GM19328 (cell line): ENCODE results near the gene FAM221B.

ENCODE experiments used
- ATAC-seq: cut with Tn5 transposase; IDR thresholded peaks from one replicate; pipeline ENCODE4 v1.9.1; 2021; ENCODE audit warnings: mild to moderate bottlenecking, moderate library complexity; ENCODE audit not compliant: unreplicated experiment

Gene FAM221B

DNA sequence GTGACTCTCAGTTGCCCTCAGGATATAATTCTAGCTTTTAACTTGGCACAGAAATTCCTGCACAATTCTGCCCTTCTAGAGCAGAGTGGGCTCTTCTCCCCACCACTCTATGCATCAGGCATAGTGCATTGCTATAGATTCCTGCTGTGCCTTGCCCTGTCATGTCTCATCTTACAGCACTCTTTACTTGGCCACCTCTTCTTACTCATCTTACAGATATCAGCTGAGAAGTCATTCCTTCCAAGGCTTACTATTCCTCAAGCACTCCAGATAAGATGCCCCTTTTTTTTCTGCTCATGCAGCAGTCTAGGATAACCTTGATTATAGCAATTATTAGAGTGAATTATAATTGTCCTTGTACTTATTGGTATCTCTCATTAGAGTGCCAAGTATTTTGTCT lies 5.6 kb downstream of the FAM221B start:
- ATAC-seq, result no peak

DNA sequence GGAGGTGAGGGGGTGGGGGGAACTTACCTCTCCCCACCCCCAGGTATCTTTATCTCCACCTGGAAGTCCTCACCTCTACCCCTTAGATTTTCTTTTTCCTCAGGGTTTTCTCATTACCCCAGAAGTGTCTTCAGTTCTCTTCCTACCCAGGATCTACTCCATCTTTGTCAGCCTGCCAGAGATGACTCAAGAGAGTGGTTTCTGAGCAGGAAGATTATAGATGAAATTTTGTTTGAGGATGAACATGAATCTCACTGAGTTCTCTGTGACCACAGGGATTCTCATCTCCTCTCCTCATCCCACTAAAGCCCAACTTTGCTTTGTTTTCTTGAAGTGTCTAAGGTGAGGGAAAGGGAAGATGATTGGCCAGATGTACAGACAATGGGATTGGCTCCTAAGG lies 8.5 kb downstream of the FAM221B start:
- ATAC-seq, result no peak

DNA sequence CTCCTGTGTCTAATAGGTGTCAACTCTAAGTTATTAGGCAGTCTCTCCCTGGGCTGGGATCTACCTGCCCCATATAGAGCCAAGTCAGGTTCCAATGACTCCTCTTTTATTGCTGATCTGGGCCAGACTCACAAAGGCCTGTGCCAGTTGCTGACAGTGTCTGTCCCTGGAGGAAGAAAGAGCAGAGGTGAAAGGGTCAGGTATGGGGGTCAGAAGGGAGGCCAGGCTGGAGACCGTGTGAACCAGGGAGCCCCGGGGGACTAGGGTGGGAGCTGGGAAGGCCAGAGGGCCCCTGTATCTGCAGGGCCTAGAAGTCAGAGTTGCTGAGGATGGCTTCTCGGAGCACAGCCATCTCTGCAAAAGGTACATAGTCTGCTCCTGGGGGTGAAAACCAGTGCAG lies 10.2 kb downstream of the FAM221B start:
- no peak for ATAC-seq

DNA sequence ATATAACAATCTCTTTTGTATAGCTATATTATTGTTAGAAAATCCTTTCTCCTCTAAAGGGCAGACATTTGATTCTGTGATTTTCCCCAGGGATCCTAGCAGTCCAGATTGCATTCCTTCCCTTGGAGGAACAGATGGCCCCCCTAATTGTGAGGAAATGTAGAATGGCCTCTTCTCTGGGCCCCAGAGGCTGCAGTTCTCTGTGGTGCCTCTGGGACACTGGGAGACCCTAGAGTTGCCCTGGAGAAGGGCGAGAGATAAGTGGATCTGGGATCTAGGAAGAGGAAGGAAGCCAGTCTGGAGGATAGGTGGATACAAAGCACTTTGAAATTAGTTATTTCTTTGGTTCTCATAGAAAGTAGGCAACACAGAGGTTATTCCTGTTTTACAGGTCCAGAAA lies 11.8 kb downstream of the FAM221B start:
- no peak for ATAC-seq

DNA sequence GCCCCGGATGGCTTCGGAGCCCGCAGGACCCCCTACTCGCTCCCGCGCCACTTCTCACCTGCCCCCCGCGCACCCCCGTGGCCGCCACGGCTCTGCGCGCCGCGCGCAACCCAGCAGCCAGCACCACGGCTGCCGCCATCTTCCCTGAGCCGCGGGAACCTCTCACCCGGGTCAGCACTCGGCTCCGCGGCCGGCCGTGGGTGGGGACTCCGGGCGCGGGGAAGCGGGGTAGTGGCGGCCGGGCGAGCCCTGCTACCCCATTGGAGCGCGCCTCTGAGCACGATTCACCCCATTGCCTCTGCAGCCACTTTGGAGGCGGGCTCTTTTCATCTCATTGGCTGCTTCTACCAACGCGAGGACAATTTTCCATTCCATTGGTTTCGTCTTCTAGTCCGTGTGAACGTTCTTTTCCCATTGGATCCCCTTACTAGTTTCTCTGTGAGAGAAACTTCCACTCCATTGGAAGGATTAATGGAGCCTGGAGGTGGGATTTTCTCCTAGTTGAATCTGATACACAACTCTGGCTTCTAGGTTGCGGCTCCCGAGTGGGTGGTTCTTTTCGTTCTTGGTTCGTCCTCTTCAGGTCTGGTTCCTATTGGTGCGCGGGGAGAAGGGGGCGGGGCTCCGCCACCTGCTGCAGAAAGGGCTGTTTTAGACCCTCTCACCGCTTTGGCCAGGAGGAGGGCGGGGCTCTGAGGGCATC lies 13.5 kb downstream of the FAM221B start, which contains the start of gene HINT2:
TSS of gene HINT2 (minus strand) at position 202 of the 703 bp plus-strand sequence. CDS start at position 139, 63 bp downstream.
- peak; percentile 74 for ATAC-seq

DNA sequence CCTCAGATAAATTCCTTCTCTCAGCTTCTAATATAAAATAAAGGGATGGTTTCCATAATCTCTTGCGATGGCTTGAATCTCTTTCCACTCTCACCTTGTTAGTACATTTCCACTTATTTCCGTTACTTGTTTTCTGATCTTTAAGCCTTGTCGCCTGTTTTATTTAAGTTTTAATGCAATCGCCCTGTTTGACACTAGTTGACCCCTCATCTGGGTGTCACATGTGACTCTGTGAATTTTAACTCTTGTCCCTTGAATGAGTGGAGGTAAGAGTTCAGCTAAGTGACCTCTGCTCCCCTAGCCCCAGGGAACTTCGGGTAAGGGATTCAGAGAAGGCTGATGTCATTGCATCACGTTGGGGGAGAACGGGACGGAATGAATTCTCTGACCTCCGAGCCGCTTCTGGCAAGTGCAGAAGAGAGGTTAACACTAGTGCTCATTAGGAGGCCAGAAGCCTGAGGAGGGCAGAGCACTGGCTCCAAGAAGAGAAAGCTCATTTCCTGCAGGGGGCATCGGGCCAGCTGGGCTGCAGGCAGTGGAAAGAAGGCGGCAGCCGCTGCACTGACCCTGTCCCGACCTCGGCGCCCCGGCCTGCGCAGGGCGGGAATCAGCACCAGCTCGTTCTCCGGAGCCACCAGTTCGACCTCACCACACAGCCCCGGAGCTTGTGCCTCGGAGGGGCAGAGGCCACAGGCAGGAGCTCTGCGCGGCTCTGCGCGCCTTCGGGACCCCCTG lies 14.3 kb downstream of the FAM221B start:
- ATAC-seq, result peak; percentile 3

DNA sequence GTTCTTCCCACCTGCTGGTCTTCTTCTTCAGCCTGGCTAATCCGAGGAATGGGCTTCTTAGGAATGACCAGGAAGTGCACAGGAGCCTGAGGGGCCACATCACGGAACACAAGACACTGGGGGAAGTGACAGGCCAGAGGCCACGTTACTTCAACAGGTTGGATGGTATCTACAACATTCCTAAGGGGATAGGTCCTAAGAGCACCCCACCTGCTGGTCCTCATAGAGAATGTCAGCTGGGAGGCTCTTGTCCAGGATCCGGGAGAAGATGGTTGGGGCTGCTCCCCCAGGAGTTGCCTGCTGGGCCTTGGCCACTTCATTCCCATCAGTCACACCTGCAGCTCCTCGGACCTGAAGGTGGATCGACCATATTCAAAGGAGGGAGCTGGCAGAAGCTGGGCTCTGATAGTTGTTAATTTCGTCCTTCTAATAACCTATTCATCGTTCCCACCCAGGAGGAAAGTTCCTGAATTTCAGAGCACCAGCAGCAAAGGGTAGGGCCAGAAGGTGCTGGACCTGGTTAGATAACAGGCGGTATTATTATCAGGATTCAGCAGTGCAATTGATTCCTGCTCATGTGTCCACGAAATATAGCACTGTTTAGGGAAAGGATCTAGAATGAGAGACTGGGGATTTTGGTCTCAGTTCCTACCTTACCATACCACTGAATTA lies 15.0 kb downstream of the FAM221B start:
- ATAC-seq, result no peak

DNA sequence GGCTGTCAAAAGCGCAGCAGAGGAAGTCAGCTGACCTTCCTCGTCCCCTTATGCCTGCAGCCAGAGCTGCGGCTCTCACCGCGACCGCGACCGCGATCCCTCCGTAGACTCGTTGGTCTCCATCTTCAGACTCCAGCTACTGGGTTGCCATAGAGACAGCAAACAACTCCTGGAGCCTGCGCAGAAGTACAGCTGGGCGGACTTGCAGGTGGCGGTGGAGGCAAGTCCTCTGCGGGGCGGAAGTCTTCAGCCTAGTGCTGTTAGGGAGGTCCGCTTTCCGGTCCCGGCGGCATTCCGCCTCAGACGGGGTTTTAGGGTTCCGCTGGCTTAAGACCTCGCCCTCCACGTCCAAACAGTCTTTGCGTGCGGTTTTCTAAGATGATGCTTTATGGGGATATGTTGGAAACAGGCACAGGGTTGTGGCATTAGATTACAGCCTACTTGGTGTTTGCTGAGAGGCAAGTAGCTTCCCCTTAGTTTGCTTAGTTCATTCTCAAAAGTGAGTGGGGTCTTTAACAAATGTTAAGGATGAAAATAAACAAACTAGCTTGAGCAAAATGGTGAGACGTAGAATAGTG lies 16.4 kb downstream of the FAM221B start, which contains the start of gene SPAG8:
TSS of gene SPAG8 (minus strand) at position 238 of the 578 bp plus-strand sequence. CDS start at position 123, 115 bp downstream.
- peak; percentile 49 for ATAC-seq

DNA sequence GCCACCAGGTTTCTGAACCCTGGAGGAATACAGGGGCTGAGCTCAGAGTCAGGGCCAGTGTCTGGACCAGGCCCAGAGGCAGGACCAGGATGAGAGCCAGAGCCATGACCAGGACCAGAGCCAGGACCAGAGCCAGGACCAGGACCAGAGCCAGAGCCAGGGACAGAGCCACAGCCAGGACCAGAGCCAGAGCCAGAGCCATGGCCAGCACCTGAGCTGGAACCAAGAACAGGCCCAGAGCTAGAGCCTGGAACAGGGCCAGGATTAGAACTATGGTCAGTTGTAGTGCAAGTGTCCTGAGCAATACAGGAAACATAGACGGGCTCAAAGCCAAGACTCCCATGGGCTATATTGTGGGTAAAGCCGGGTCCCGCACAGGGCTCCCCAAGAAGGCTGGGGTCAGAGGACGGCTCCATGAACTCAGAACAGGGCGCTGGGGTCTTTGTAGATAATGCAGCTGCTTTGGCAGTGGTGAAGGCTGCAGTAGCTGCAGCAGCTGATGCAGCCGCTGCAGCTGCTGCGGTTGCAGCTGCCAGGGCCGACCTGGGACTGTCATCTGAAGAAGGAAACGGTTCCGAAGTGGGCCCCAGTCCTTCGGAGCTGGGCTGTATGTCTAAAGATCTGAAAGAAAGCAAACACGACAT lies 17.0 kb downstream of the FAM221B start:
- ATAC-seq, result no peak

DNA sequence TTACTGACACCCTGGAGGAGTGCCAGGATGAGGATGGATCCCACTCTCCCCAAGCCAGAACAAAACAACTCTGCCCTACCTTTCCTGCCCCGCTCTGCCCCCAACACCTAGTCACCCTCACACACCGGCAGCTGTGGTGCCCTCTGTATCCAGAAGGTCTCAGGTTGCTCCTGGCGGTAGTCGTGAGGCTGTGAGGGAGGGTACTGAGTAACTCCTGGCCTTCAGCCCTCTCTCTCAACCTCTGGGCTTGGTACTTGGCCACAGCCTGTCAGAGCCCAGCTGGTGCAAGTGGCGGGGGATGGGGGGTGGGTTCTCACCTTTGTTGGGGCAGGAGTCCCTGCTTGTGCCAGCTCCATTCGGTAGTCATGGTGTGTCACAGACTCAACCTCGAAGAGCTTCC lies 18.4 kb downstream of the FAM221B start:
- no peak for ATAC-seq

DNA sequence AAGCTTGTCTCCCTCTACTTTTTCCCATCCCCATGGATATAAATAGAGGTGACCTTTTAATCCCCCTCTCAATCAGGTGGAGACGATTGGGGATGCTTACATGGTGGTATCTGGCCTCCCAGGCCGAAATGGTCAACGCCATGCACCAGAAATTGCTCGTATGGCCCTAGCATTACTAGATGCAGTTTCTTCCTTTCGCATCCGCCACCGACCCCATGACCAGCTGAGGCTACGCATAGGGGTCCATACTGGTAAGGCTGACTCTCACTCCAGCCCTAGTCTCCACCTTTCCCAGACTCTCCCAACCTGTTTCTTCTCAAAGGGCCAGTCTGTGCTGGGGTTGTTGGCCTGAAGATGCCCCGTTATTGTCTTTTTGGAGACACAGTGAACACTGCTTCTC lies 20.1 kb downstream of the FAM221B start:
- no peak for ATAC-seq

DNA sequence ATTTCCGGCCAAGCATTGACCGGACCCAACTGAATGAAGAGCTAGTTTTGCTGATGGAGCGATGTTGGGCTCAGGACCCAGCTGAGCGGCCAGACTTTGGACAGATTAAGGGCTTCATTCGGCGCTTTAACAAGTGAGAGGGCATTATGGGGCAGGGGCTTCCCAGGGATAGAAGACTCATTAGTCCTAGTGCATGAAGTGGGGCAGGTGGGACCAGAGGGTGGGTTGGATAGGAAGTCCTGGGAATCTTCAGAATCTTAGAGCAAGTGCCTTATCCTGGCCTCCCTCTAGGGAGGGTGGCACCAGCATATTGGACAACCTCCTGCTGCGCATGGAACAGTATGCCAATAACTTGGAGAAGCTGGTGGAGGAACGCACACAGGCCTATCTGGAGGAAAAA lies 22.4 kb downstream of the FAM221B start:
- ATAC-seq, result no peak

DNA sequence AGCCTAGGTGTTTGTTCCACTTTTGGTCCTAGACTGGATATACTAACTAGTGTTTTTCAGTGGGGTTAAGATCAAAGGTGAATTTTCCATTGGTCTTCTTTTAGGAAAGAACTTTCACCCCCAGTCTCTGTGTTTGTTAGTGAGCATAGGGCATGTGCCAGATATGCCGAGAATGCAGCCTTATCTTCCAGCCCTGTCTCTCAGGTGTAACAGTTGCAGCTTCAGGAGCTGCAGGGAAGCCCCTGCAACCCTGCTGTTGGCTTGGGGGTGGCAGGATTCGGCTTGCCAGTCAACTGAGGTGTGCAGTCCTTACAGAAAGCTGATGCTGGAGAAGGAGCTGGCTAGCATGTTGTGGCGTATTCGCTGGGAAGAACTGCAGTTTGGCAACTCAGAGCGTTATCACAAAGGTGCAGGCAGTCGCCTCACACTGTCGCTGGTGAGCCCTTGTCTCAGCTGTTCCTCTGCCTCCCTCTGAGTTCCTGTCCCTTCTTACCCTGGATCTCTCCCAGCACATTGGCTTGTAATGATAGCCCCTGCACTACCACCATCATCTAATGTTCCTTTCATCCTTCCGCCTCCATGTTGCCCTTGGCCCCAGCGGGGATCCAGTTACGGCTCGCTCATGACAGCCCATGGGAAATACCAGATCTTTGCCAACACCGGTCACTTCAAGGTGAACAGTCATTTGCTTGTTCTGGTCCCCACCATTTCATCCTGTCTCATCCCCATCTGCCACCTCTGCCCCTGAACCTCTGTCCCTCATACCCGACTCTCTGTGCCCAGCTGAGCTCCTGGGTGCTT lies 27.0 kb downstream of the FAM221B start:
- no peak for ATAC-seq

DNA sequence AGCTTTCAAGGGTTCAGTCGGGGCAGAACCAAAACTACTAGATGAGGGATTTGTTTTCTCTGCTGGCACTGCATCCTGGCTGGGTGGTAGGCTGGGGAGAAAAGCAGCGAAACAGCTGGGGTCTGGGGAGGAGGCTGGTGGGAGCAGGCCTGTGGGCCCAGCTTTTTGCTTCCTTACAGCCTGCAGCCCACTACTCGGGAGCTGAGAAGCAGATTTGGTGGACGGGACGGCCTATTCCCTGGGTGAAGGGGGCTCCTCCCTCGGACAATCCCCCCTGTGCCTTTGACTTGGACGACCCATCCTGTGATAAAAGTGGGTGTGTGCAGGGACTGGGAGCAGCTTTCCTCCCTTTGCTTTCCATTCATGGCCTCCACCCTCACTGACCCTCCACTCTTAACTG lies 28.0 kb downstream of the FAM221B start:
- no peak for ATAC-seq

DNA sequence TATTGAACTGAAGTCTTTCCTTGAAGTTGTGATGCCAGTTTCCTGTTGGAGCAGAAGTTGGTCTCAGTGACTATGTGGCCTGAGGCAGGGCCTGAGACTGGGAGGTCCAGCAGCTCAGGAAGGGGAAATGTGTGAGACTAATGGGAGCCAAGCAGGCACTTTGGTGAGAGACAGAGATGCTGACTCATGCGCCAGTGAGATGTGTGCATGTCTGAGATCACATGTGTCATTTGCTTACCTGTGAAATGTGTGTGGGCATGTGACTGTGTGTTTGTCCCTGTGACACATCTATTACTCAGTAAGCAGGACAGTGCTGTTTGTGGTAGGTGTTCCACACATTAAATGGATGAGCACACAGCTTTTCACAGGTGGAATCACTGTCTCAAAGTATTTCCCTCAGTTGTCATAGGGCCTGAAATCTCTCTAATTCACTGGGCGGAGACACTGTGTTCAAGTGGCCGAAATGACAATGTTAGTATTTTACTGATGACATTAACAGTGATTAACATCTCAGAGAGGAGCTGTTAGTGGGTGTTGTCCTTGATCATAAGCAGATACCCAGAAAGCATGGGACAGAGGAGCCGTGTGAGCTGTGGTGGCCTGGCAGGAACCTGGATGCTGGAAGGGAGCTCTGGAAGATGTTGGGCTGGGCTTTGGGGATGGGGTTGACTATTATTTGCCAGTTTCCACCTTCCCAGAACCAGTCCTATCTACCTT lies 29.7 kb downstream of the FAM221B start:
- ATAC-seq, result no peak

DNA sequence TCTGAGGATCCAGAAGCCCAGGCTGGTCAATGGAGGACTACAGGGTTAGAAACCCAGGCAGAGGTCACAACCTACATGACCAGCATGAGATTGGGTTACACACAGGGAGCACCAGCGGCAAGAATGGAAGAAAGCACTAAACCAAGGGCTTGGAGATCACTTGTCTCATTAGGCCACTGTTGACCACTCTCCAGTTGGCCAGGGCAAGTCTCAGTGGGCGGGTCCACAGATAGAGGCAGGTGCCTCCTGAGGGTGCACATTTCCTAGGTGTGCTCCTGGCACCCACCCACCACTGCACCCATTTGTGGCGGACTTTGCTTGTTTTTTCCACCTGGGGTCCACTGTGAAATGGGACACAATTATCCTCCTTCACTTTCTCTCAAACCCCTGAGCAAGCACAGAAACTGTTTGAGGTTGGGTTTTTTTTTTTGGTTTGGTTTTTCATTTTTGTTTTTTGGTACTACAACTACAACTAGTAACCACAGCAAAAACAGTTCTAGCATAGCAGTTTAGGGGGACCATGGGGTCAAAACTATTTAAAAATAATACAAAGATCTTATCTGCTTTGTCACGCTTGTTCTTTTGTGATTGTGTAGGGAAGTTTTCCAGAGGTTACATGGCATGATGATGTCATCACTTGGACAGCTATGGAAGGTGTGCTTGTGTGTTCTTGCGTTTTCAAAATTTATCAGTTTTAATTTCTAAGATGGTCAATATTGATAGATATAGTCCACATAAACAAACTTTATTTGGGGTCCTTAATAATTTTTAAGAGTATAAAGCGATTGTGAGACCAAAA lies 31.0 kb downstream of the FAM221B start:
- no peak for ATAC-seq

DNA sequence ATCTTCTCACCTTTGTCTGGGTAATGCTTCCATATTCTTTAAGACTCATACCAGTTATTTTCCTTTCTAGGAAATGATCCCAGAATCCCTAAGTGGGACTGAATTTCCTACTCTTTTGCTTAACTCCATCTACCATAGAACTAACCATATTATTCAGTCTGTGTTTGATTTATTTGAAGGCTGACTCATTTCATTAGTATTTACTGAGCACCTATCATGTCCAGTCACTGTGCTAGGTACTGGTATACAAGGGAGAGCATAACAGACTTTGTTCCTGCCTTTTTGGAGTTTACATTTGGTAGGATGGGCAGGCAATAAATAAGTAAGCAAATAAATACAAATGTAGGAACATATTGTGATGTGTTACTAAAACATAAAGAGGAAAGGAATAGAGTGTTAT lies 32.8 kb downstream of the FAM221B start:
- ATAC-seq, result no peak

DNA sequence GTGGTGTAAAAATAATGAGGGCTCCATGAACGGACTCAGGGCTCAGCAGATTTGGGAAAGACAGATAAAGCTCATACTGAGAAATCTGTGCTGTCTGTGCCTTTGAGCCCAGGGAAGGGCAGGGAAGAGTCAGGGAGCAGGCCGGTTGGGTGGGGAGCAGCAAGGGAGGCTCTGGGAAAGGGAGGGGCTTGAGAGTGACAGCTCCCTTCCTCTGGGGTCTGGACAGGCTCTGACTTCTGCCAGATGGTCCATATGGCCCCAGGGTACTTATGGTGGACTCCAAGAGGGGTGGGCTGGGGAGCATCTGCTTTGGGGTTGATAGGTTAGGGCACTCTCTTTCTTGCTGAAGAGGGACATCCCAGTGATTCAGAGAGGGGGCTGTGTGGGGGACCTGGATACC lies 35.1 kb downstream of the FAM221B start:
- no peak for ATAC-seq

DNA sequence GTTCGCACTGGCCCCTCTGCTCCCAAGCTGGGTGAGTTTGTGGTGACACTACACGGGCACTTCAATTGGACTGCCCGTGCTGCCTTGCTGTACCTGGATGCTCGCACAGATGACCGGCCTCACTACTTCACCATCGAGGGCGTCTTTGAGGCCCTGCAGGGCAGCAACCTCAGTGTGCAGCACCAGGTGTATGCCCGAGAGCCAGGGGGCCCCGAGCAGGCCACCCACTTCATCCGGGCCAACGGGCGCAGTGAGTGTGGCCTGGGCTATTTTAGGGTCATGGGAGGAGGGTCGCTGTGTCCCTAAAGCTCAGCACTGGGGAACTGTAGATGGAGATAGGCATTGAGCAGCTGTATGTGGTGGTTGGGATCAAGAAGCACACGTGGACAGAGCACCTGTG lies 35.7 kb downstream of the FAM221B start:
- ATAC-seq, result no peak
